Measurements from ENCODE around the gene LRRC3C. TPM values are rescaled to one million over a fixed set of nuclear protein-coding genes. Genes with fewer than 3 reads are reported as not detected.
"Not testable (repeated sequence)": the region's sequence is repeated elsewhere in the genome, so short reads cannot be mapped to it uniquely, and the experiment has no call there.

The LRRC3C gene
- total RNA-seq, 1 donor from 2014 or later: not detected

DNA sequence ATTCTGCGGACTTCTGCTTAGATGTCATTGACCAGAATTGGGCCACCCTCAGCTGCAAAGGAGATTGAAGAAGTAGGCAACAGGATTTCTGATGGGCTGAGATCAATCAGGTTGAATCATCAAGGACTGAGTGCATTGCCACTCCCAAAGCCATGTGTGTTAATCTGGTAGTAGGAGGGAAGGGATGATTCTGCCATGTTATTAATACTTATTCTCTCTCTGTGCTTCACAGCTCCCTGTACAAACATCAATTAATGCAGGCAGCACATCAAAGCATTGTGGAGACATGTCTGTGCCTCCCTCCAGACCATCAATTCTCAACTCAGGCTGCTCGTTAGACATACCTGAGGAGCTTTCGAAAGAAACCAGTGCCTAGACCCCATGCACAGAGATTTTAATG lies 11.6 kb downstream of the LRRC3C start:
- Mint-ChIP-seq H3K27ac (no peak overlapping the region), H3K4me1 (ENCODE audit: unreplicated experiment) (peaks cover 16% of the 10 kb centered on the region), H3K27me3 (peaks cover 9% of the 10 kb centered on the region), H3K4me3 (no peak overlapping the region), H3K9me3 (no peaks in the 10 kb centered on the region), H3K36me3 (no peaks in the 10 kb centered on the region)
- no peak for DNase-seq (ENCODE audit: extremely low spot score, unreplicated experiment)
- TF ChIP-seq, protein P1, sequence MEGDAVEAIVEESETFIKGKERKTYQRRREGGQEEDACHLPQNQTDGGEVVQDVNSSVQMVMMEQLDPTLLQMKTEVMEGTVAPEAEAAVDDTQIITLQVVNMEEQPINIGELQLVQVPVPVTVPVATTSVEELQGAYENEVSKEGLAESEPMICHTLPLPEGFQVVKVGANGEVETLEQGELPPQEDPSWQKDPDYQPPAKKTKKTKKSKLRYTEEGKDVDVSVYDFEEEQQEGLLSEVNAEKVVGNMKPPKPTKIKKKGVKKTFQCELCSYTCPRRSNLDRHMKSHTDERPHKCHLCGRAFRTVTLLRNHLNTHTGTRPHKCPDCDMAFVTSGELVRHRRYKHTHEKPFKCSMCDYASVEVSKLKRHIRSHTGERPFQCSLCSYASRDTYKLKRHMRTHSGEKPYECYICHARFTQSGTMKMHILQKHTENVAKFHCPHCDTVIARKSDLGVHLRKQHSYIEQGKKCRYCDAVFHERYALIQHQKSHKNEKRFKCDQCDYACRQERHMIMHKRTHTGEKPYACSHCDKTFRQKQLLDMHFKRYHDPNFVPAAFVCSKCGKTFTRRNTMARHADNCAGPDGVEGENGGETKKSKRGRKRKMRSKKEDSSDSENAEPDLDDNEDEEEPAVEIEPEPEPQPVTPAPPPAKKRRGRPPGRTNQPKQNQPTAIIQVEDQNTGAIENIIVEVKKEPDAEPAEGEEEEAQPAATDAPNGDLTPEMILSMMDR (conservative IDR thresholded peaks at IDR 0.05): no peak

DNA sequence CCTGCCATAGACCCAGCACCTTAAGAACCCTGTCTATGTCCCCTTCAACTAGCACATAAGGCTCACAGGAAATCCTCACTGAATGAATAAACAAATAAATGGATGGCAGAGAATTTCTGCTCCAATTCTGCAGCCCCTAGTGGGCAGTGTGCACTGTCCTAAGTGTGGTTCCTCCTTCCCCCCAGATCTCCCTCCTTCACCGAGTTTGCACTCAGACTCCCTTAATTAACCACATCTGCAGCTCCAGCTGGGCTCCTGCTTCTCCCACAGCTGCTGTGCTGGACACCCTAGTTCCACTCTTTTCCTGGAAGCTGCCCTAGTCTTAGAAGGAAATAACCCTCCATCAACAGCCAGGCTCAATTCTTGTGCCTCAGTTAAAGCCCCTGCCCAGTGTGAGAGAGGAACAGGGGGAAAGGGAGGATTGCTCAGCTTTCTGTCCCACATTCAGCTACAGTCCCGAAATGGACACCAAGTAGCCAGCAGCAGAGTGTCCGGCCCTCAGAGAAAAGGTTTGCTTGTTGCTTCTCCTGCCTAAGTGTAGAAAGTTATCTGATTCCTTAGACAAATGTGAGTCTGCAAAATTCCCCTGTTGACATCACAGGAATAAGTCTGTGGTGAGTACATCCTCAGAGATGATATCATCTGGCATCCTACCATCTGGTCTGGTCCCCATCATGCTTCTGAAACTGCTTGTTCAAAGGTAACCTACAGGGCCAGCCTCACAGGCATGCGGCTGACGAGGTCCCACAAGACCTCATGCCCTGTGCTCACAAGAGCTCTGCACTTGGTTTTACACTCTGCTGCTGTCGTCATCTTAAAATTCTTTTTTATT lies 12.3 kb downstream of the LRRC3C start:
- Mint-ChIP-seq H3K36me3 (no peaks in the 10 kb centered on the region), H3K27me3 (peaks cover 9% of the 10 kb centered on the region), H3K9me3 (no peaks in the 10 kb centered on the region), H3K4me1 (ENCODE audit: unreplicated experiment) (peaks cover 13% of the 10 kb centered on the region), H3K4me3 (no peak overlapping the region), H3K27ac (no peak overlapping the region)
- TF ChIP-seq, protein P1 (conservative IDR thresholded peaks at IDR 0.05): peak; percentile 67
- DNase-seq (ENCODE audit: extremely low spot score, unreplicated experiment): no peak

DNA sequence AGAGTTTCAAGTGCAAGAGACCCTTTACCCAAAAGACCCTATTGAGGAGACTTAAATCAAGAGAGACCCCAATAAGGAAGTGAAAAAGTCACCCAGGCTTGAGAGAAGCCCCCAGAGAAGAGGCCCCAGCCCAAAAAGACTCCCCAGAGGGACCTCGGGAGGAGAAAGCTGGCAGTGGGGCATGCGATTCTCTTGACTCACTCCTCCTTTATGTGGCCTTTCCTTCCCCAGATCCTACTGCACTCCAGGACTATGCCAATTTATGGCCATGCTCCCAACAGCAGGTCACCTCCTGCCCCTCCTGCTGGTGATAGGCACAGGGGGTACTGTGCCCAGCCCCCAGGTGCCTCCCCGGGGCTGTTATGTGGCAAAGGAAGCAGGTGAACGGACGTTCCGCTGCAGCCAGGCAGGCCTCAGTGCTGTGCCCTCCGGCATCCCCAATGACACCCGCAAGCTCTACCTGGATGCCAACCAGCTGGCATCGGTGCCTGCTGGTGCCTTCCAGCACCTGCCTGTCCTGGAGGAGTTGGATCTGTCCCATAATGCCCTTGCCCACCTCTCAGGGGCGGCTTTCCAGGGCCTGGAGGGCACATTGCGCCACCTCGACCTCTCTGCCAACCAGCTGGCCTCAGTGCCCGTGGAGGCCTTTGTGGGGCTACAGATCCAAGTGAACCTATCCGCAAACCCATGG lies 16.3 kb downstream of the LRRC3C start:
- Mint-ChIP-seq H3K27me3 (peaks cover 9% of the 10 kb centered on the region), H3K27ac (no peak overlapping the region), H3K9me3 (no peaks in the 10 kb centered on the region), H3K36me3 (no peaks in the 10 kb centered on the region), H3K4me1 (ENCODE audit: unreplicated experiment) (peaks cover 18% of the 10 kb centered on the region), H3K4me3 (no peak overlapping the region)
- TF ChIP-seq, protein P1 (conservative IDR thresholded peaks at IDR 0.05): no peak
- no peak for DNase-seq (ENCODE audit: extremely low spot score, unreplicated experiment)

DNA sequence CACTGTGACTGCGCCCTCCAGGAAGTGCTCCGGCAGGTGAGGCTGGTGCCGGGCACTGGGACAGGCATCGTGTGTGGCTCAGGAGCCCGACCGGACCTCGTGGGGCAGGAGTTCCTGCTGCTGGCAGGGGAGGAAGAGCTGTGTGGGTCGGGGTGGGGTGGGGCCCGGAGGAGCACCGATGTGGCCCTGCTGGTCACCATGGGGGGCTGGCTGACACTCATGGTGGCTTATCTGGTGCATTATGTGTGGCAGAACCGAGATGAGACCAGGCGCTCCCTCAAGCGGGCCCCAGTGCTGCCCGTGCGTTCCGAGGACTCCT lies 16.8 kb downstream of the LRRC3C start:
- no peak overlapping the region for H3K4me3 Mint-ChIP-seq
- H3K27ac Mint-ChIP-seq: no peak overlapping the region
- peaks cover 9% of the 10 kb centered on the region for H3K27me3 Mint-ChIP-seq
- no peaks in the 10 kb centered on the region for H3K9me3 Mint-ChIP-seq
- peaks cover 20% of the 10 kb centered on the region for H3K4me1 Mint-ChIP-seq (ENCODE audit: unreplicated experiment)
- H3K36me3 Mint-ChIP-seq: no peaks in the 10 kb centered on the region
- TF ChIP-seq, protein P1 (conservative IDR thresholded peaks at IDR 0.05): no peak
- DNase-seq (ENCODE audit: extremely low spot score, unreplicated experiment): no peak

DNA sequence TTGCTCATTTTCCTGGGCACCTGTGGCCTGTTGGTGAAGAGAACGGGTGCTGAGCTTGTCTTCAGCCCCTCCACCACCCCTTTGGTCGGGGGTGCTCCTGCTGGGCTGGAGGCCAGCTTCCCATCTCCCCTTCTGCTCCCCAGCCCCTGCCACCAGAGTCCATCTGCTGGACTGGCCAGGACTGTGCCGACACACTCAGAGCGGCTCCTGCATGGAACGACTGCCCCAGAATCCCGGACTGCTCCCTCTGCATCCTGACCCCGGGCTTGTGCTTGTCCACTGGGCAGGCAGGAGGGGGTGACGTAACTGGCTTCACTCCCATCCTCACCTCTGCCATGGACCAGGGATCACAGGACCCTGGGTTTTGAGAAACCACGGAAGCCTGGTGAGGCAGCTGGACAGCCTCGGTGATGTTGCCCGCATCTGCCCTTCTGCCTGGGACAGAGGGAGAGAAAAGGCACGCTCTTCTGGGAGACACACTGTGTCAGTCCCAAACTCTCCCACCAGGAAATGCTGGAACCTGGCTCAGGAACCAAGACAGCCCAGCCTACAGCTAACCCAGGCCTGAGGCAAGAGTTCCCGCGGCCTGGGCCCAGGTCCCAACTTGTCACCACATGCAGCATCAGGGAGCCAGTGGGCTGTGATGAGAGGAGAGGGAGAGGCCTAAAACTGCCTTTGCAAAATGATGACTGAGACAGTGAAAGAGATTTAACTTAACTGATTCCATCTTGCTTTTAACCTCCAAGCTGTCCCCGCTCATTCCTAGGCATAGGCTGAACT lies 19.2 kb downstream of the LRRC3C start:
- H3K4me3 Mint-ChIP-seq: no peak overlapping the region
- no peak overlapping the region for H3K27ac Mint-ChIP-seq

DNA sequence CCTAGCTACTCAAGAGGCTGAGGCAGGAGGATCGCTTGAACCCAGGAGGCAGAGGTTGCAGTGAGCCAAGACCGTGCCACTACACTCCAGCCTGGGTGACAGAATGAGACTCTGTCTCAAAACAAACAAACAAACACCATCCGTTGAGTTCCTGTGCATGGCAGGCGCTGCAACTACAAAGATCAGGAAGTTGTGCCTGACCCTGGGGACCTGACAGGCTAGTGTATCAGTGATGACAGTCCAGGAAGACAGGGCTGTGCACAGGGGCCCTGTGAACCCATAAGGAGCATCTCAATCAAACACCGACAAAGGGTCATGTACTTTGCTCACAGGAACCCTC lies 20.9 kb downstream of the LRRC3C start:
- not testable (repeated sequence) for H3K4me3 Mint-ChIP-seq; H3K9me3 Mint-ChIP-seq; H3K36me3 Mint-ChIP-seq; H3K27me3 Mint-ChIP-seq; DNase-seq (ENCODE audit: extremely low spot score, unreplicated experiment)
- Mint-ChIP-seq H3K27ac (peak overlapping the region; percentile 61), H3K4me1 (ENCODE audit: unreplicated experiment) (peaks cover 20% of the 10 kb centered on the region)

More for the DNA sequence above, 19.2 kb downstream of the LRRC3C start:
- Mint-ChIP-seq H3K27me3 (peaks cover 9% of the 10 kb centered on the region), H3K4me1 (ENCODE audit: unreplicated experiment) (peaks cover 18% of the 10 kb centered on the region), H3K36me3 (no peaks in the 10 kb centered on the region), H3K9me3 (no peaks in the 10 kb centered on the region)
- TF ChIP-seq, protein P1 (conservative IDR thresholded peaks at IDR 0.05): no peak
- no peak for DNase-seq (ENCODE audit: extremely low spot score, unreplicated experiment)

Data from type B pancreatic cell (in vitro differentiated cells).